HG03558 (cell line): Measurements from ENCODE around the gene GNAQ.

Source experiments
- ATAC-seq: cut with Tn5 transposase; IDR thresholded peaks from one replicate; pipeline ENCODE4 v1.9.1; 2021; ENCODE audit warnings: moderate number of reproducible peaks; ENCODE audit not compliant: unreplicated experiment; ENCODE audit errors: extremely low read depth

Gene GNAQ

GRCh38 chr9:78032730-78033457 lies 1.3 kb upstream of the GNAQ start:
- no peak for ATAC-seq

- no peak for ATAC-seq
These were observed 500 bp upstream of the GNAQ start for GRCh38 chr9:78031893-78032729.

GRCh38 chr9:78030553-78031443 lies 813 bp downstream of the GNAQ start:
- no peak for ATAC-seq

GRCh38 chr9:78030296-78030552 lies 1.4 kb downstream of the GNAQ start:
- ATAC-seq: no peak

GRCh38 chr9:78029551-78030295 lies 1.9 kb downstream of the GNAQ start:
- ATAC-seq: no peak

GRCh38 chr9:78028926-78029325 lies 2.7 kb downstream of the GNAQ start:
- ATAC-seq: no peak

GRCh38 chr9:78026947-78027346 lies 4.7 kb downstream of the GNAQ start:
- no peak for ATAC-seq

- ATAC-seq: no peak
These were observed 5.2 kb downstream of the GNAQ start for GRCh38 chr9:78026416-78026815.

GRCh38 chr9:78025186-78025585 lies 6.4 kb downstream of the GNAQ start:
- ATAC-seq: no peak

- ATAC-seq: no peak
These were observed 8.4 kb downstream of the GNAQ start for GRCh38 chr9:78023003-78023741.

- no peak for ATAC-seq
These were observed 9.9 kb downstream of the GNAQ start for GRCh38 chr9:78021697-78022096.

- no peak for ATAC-seq
These were observed 14.4 kb downstream of the GNAQ start for GRCh38 chr9:78017190-78017693.

- no peak for ATAC-seq
These were observed 16.4 kb downstream of the GNAQ start for GRCh38 chr9:78015241-78015640.

- ATAC-seq: no peak
These were observed 16.8 kb downstream of the GNAQ start for GRCh38 chr9:78014776-78015175.

- ATAC-seq: no peak
These were observed 17.7 kb downstream of the GNAQ start for GRCh38 chr9:78013934-78014333.

GRCh38 chr9:78011049-78011448 lies 20.6 kb downstream of the GNAQ start:
- no peak for ATAC-seq

GRCh38 chr9:78010445-78010844 lies 21.2 kb downstream of the GNAQ start:
- ATAC-seq: no peak

GRCh38 chr9:78009186-78009585 lies 22.4 kb downstream of the GNAQ start:
- ATAC-seq: no peak

- ATAC-seq: no peak
These were observed 24.9 kb downstream of the GNAQ start for GRCh38 chr9:78006734-78007133.
